Mammary epithelial cell (primary cell): ENCODE results near the gene KRT32.

ENCODE experiments used
- EZH2 ChIP-seq: IDR thresholded peaks from 2 replicates; pipeline ENCODE4 v1.6.1; 2012; ENCODE audit warnings: low read length, inconsistent platforms, borderline replicate concordance
- TF ChIP-seq, protein P1 (sequence below), 2 donors: IDR thresholded peaks in 1 of 2; conservative IDR thresholded peaks in 1 of 2; 2 replicates each; pipeline ENCODE4 v1.5.1; 2011 to 2012; ENCODE audit warnings: inconsistent platforms in 2 of 2, low read length in 2 of 2, mild to moderate bottlenecking in 2 of 2, control low read depth in 1 of 2, low read depth in 1 of 2; ENCODE audit not compliant: insufficient read depth in 1 of 2; ENCODE audit errors: extremely low read depth in 1 of 2

DNA sequence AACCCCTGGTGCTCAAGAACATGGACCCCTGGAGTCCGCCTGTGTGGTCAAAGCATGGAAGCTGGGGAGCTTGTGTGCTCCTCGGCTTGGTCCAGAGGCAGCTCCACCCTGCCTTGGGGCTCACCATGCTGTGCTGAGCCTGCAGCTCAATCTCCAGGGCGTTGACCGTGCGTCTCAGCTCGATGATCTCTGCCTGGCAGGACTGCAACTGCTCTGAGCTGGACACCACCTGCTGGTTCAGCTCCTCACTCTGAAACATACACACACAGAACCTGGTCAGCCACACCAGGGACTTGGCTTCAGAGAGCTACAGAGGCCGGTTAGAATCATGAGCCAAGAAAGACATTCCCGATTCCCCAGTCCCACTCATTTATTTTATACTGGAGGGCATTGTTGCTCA lies 11.1 kb upstream of the KRT32 start:
- TF ChIP-seq, protein P1, sequence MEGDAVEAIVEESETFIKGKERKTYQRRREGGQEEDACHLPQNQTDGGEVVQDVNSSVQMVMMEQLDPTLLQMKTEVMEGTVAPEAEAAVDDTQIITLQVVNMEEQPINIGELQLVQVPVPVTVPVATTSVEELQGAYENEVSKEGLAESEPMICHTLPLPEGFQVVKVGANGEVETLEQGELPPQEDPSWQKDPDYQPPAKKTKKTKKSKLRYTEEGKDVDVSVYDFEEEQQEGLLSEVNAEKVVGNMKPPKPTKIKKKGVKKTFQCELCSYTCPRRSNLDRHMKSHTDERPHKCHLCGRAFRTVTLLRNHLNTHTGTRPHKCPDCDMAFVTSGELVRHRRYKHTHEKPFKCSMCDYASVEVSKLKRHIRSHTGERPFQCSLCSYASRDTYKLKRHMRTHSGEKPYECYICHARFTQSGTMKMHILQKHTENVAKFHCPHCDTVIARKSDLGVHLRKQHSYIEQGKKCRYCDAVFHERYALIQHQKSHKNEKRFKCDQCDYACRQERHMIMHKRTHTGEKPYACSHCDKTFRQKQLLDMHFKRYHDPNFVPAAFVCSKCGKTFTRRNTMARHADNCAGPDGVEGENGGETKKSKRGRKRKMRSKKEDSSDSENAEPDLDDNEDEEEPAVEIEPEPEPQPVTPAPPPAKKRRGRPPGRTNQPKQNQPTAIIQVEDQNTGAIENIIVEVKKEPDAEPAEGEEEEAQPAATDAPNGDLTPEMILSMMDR (conservative IDR thresholded peaks at IDR 0.05 in 1 of 2, IDR thresholded peaks at IDR 0.05 in 1 of 2; ENCODE audit: extremely low read depth in 1 of 2, insufficient read depth in 1 of 2, low read depth in 1 of 2, low read length in 2 of 2): no peak
- TF ChIP-seq EZH2: no peak
